Lung (tissue), 13 donors: ENCODE results near the gene COL4A2. TPM values are rescaled to one million over a fixed set of nuclear protein-coding genes. Genes with fewer than 3 reads are reported as not detected.

Source experiments
- ATAC-seq: fragments of 200-7000 bp; cut with Tn5 transposase; one replicate; pipeline ENCODE4 v1.9.1; 2020; ENCODE audit warnings: moderate number of reproducible peaks; ENCODE audit not compliant: insufficient read depth, low FRiP score
- DNase-seq, 3 donors: peaks; one replicate each; pipeline ENCODE4 v3.0.0-alpha.2; 2013 to 2017
- H3K27ac ChIP-seq, 2 donors: one replicate each; pipeline ENCODE4 v1.5.1; 2013; ENCODE audit warnings: mild to moderate bottlenecking in 2 of 2, moderate library complexity in 2 of 2, control low read depth in 1 of 2, inconsistent platforms in 1 of 2, low read depth in 1 of 2, low read length in 1 of 2
- H3K27me3 ChIP-seq, 3 donors: one replicate each; pipeline ENCODE4 v1.5.1; 2013; ENCODE audit warnings: low read length in 2 of 3; ENCODE audit not compliant: control insufficient read depth in 3 of 3, insufficient read depth in 3 of 3
- H3K36me3 ChIP-seq, 4 donors: one replicate each; pipeline ENCODE4 v1.5.1; 2013; ENCODE audit warnings: low read length in 4 of 4, mild to moderate bottlenecking in 1 of 4, moderate library complexity in 1 of 4; ENCODE audit not compliant: control insufficient read depth in 4 of 4, insufficient read depth in 4 of 4
- H3K4me1 ChIP-seq, 5 donors: one replicate each; pipeline ENCODE4 v1.5.1; 2013; ENCODE audit warnings: low read length in 5 of 5, mild to moderate bottlenecking in 2 of 5, moderate library complexity in 1 of 5; ENCODE audit not compliant: control insufficient read depth in 5 of 5, insufficient read depth in 5 of 5
- H3K4me3 ChIP-seq: one replicate; pipeline ENCODE4 v1.5.1; 2013; ENCODE audit warnings: mild to moderate bottlenecking, control low read depth, moderate library complexity
- H3K9ac ChIP-seq, 2 donors: one replicate each; pipeline ENCODE4 v1.5.1; 2013; ENCODE audit warnings: low read length in 2 of 2, control low read depth in 1 of 2; ENCODE audit not compliant: insufficient read depth in 1 of 2
- H3K9me3 ChIP-seq, 4 donors: one replicate each; pipeline ENCODE4 v1.5.1; 2013; ENCODE audit warnings: low read length in 3 of 4, mild to moderate bottlenecking in 1 of 4, moderate library complexity in 1 of 4; ENCODE audit not compliant: control insufficient read depth in 4 of 4, insufficient read depth in 3 of 4
- CTCF ChIP-seq: IDR thresholded peaks from 2 replicates; pipeline ENCODE4 v1.5.1; 2012; ENCODE audit warnings: mild to moderate bottlenecking; ENCODE audit errors: control extremely low read depth, extremely low read depth
- WGBS, 2 donors: extraction: QIAGEN DNeasy Blood & Tissue Kit; methylation state at CpG; one replicate each; pipeline ENCODE4 v1.1.7; 2013; 5-methylcytosine and 5-hydroxymethylcytosine counted together
- polyA plus RNA-seq, 2 donors: library from polyadenylated mRNA; stranded (reverse); fragments of 200-250 nt; gene quantifications; one replicate each; pipeline ENCODE4 v1.2.1, GENCODE V29; 2013
- small RNA-seq: library from RNA; depleted of rRNA; stranded (forward); fragments of <200 nt; gene quantifications from one replicate; pipeline ENCODE3, GENCODE V24; 2014; ENCODE audit warnings: low replicate concordance
- total RNA-seq, 2 donors: library from RNA; depleted of rRNA in 1 of 2; stranded (reverse); fragments of >200 nt in 1 of 2; gene quantifications; one replicate each; pipeline ENCODE4 v1.2.1, GENCODE V29; 2014 to 2021
- donor health status: control.
- donor health status: control.
- donor health status: Bipolar disorder and iron deficiency.
- donor health status: healthy.
- donor health status: DM: yes; HTN: yes; CAD: no.

COL4A2 gene
- total and polyA plus RNA-seq, 4 donors: 169 to 627 (median 339) TPM

- TF ChIP-seq CTCF: no peak
- peak within 1 kb of the TSS; percentile 75 to 85 for H3K9ac ChIP-seq
- WGBS, 2 donors: 0 to 1% methylated on average over 39 to 76 of the region's 79 CpGs
- H3K36me3 ChIP-seq: peaks cover 0 to 8% (median 0%) of the 10 kb centered on the region in 4 donors
- H3K27ac ChIP-seq: peak within 1 kb of the TSS; percentile 96
- DNase-seq: peak; percentile 92 to 95 (median 93)
- H3K4me3 ChIP-seq: peak within 1 kb of the TSS; percentile 77
- ATAC-seq: peak; percentile 80
- H3K4me1 ChIP-seq: peaks cover 0 to 31% (median 13%) of the 10 kb centered on the region in 5 donors
- no peaks in the 10 kb centered on the region for H3K27me3 ChIP-seq
- H3K9me3 ChIP-seq: no peaks in the 10 kb centered on the region
These were observed 254.4 kb downstream of the COL4A2 start, which contains the start of gene RAB20 for GRCh38 chr13:110561344-110562035. TSS of gene RAB20 (minus strand) at chr13:110561722. CDS start at chr13:110561519, 203 bp downstream.

DNA sequence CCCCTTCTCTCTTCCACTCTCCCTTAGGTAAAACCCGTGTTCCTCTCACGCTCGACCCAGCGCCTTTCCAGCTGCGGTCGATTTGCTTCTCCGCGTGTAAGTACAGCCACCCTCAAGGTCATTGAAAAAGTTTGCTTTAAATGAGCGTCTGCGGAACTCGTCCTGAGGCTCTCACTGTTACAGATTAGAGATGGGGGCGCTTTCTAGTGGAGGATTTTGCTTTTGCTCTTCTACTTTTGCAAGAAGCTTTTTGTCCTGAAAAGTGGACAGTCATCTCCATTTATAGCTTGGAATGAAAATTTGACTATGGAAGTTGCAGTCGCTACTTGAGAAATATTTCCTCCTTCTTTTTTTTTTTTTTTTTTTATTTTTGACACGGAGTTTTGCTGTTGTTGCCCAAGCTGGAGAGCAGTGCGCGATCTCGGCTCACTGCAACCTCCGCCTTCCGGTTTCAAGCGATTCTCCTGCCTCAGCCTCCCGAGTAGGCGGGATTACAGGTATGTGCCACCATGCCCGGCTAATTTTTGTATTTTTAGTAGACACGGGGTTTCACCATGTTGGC, 255.0 kb downstream of the COL4A2 start:
- Histone ChIP-seq H3K4me1 (peaks cover 0 to 31% (median 13%) of the 10 kb centered on the region in 5 donors), H3K36me3 (peaks cover 0 to 4% (median 0%) of the 10 kb centered on the region in 4 donors), H3K9me3 (no peaks in the 10 kb centered on the region), H3K9ac (peak overlapping the region; percentile 39 to 71), H3K27ac (peak overlapping the region; percentile 68 to 95), H3K4me3 (peak overlapping the region; percentile 62), H3K27me3 (no peaks in the 10 kb centered on the region)
- DNase-seq (peak in 1 of 3 donors; percentile 76), ATAC-seq (peak; percentile 0)
- no peak for TF ChIP-seq CTCF
- WGBS, 2 donors: 6 to 7% methylated on average over 24 of the region's 24 CpGs

Small RNA genes within 50 kb of the gene (small RNA-seq; reads per million reads assigned to genes)
- not detected for gene MIR8073

Other genes starting within 250 kb of the COL4A2 start
- 1,000 to 10,000 TPM in 1 of 2 donors, 100 to 1,000 TPM in 1; 326 to 1,051 TPM for gene COL4A1, start 127 bp upstream of the COL4A2 start, total RNA-seq
- gene COL4A1, start 127 bp upstream of the COL4A2 start, polyA plus RNA-seq: 100 to 1,000 TPM; 114 to 310 TPM